B cell (primary cell): Measurements from ENCODE around the gene FBXO41. TPM values are rescaled to one million over a fixed set of nuclear protein-coding genes. Genes with fewer than 3 reads are reported as not detected.
A peak's percentile ranks its signal among the peaks of the same experiment; 100 is the strongest.

Experiments
- ATAC-seq: fragments of 200-7000 bp; cut with Tn5 transposase; one replicate; pipeline ENCODE4 v1.10.0; 2021; ENCODE audit warnings: low read depth, mild to moderate bottlenecking, moderate number of reproducible peaks, moderate library complexity
- CTCF ChIA-PET: fragments of 350-600 bp; sonication (Branson Sonifier 250); formaldehyde crosslinking; loops from one replicate; lab custom pipeline; 2021; ENCODE audit warnings: antibody characterized with exemption, inconsistent platforms; lab: Charles Lee
- POLR2A ChIA-PET: fragments of 350-600 bp; sonication (Branson Sonifier 250); formaldehyde crosslinking; loops from one replicate; lab custom pipeline; 2021; ENCODE audit warnings: antibody characterized with exemption; lab: Charles Lee
- DNase-seq: peaks from one replicate; pipeline ENCODE4 v3.0.0; 2013
- H2AFZ ChIP-seq: 2 replicates; pipeline ENCODE4 v1.6.1; 2012; ENCODE audit warnings: mild to moderate bottlenecking, low read depth, low read length; ENCODE audit not compliant: insufficient read depth, poor library complexity, severe bottlenecking
- H3K27ac ChIP-seq, 2 donors: 1 replicate in 1 of 2; 2 replicates in 1 of 2; pipeline ENCODE4 v1.5.1; 2012 to 2013; ENCODE audit warnings: low read length in 2 of 2, mild to moderate bottlenecking in 2 of 2, moderate library complexity in 1 of 2
- H3K27me3 ChIP-seq, 4 experiments: fragments of 200-600 bp in 1 of 4; sonication (generic) in 1 of 4; replicated peaks in 1 of 4; 1 replicate in 2 of 4; 2 replicates in 2 of 4; pipeline versions ENCODE4 v1.6.1 to v1.7.0; 2013 to 2016; ENCODE audit warnings: low read length in 3 of 4, mild to moderate bottlenecking in 2 of 4, mixed read lengths in 1 of 4, moderate library complexity in 1 of 4; ENCODE audit not compliant: insufficient read depth in 4 of 4, control insufficient read depth in 3 of 4; ENCODE audit errors: control extremely low read depth in 1 of 4
- H3K36me3 ChIP-seq, 2 experiments: replicated peaks in 1 of 2; 1 replicate in 1 of 2; 2 replicates in 1 of 2; pipeline versions ENCODE4 v1.6.1 to v1.7.1; 2013; ENCODE audit warnings: low read length in 1 of 2; ENCODE audit not compliant: insufficient read depth in 2 of 2, control insufficient read depth in 1 of 2; ENCODE audit errors: control extremely low read depth in 1 of 2, extremely low read depth in 1 of 2
- H3K4me1 ChIP-seq, 2 donors: fragments of 200-600 bp in 1 of 2; sonication (generic) in 1 of 2; 1 replicate in 1 of 2; 2 replicates in 1 of 2; pipeline versions ENCODE4 v1.5.1 to v1.6.1; 2013 to 2017; ENCODE audit warnings: low read length in 2 of 2; ENCODE audit not compliant: control insufficient read depth in 2 of 2, insufficient read depth in 2 of 2
- H3K4me2 ChIP-seq: replicated peaks from 2 replicates; pipeline ENCODE3; 2012; ENCODE audit warnings: mild to moderate bottlenecking, low read depth, low read length; ENCODE audit not compliant: poor library complexity, severe bottlenecking
- H3K4me3 ChIP-seq, 5 experiments: fragments of 200-600 bp in 1 of 5; sonication (generic) in 1 of 5; 1 replicate in 3 of 5; 2 replicates in 2 of 5; pipeline versions ENCODE4 v1.5.1 to v1.7.0; 2011 to 2016; ENCODE audit warnings: low read length in 4 of 5, mild to moderate bottlenecking in 4 of 5, low read depth in 2 of 5, control low read depth in 1 of 5, moderate library complexity in 1 of 5; ENCODE audit not compliant: insufficient read depth in 1 of 5; ENCODE audit errors: control extremely low read depth in 1 of 5, extremely low read depth in 1 of 5
- H3K79me2 ChIP-seq: fragments of 200-600 bp; sonication (generic); one replicate; pipeline ENCODE4 v1.6.0; 2016; ENCODE audit warnings: low read length; ENCODE audit not compliant: control insufficient read depth, insufficient read depth
- H3K9ac ChIP-seq: fragments of 200-600 bp; sonication (generic); 2 replicates; pipeline ENCODE4 v1.6.1; 2017; ENCODE audit warnings: mild to moderate bottlenecking, low read length, moderate library complexity
- H3K9me3 ChIP-seq, 3 donors: one replicate each; pipeline versions ENCODE4 v1.6.1 to v1.7.1; 2013; ENCODE audit warnings: low read length in 2 of 3; ENCODE audit not compliant: control insufficient read depth in 2 of 3, insufficient read depth in 1 of 3; ENCODE audit errors: control extremely low read depth in 1 of 3
- H4K20me1 ChIP-seq: 2 replicates; pipeline ENCODE4 v1.6.0; 2012; ENCODE audit warnings: mild to moderate bottlenecking, low read length; ENCODE audit not compliant: insufficient read depth, control insufficient read depth, poor library complexity, severe bottlenecking
- H3K27ac Mint-ChIP-seq: one replicate; pipeline ENCODE4 v1.8.0; 2021; ENCODE audit warnings: mixed read lengths
- H3K27me3 Mint-ChIP-seq: one replicate; pipeline ENCODE4 v1.8.0; 2021; ENCODE audit warnings: mixed read lengths
- H3K4me1 Mint-ChIP-seq: one replicate; pipeline ENCODE4 v1.8.0; 2021; ENCODE audit warnings: mixed read lengths
- H3K4me3 Mint-ChIP-seq: one replicate; pipeline ENCODE4 v1.8.0; 2021; ENCODE audit warnings: mixed read lengths
- H3K9me3 Mint-ChIP-seq: one replicate; pipeline ENCODE4 v1.8.0; 2022; ENCODE audit warnings: mixed read lengths; ENCODE audit not compliant: insufficient read depth
- EZH2 ChIP-seq: IDR thresholded peaks from 2 replicates; pipeline ENCODE4 v1.6.1; 2012; ENCODE audit warnings: borderline replicate concordance, low read depth, mild to moderate bottlenecking, moderate library complexity, low read length; ENCODE audit not compliant: insufficient read depth, poor library complexity, severe bottlenecking
- WGBS: methylation state at CpG from one replicate; pipeline ENCODE4 v1.1.5; 2013; ENCODE audit warnings: missing lambda C conversion rate; ENCODE audit not compliant: insufficient coverage; 5-methylcytosine and 5-hydroxymethylcytosine counted together
- intact Hi-C: fragments of 100-400 bp; cut with micrococcal nuclease; formaldehyde crosslinking; loops from one replicate; pipeline ENCODE4 v1.10.0; 2022
- polyA plus RNA-seq: library from polyadenylated mRNA; depleted of rRNA; stranded (reverse); fragments of >200 nt; gene quantifications from 2 replicates; pipeline ENCODE4 v1.2.3, GENCODE V29; 2012
- total RNA-seq, 2 donors: library from RNA; stranded (reverse); fragments of 120-200 nt in 1 of 2; gene quantifications; 1 replicate in 1 of 2; 2 replicates in 1 of 2; pipeline versions ENCODE4 v1.2.3 to v1.2.4, GENCODE V29; 2013 to 2022
- TF ChIP-seq, protein P1 (sequence below): fragments of 200-600 bp; IDR thresholded peaks from one replicate; pipeline ENCODE4 v1.8.0; 2022; ENCODE audit warnings: antibody characterized with exemption, mild to moderate bottlenecking

FBXO41 gene
- total and polyA plus RNA-seq, 2 donors (not counting 1 experiment from before 2014, with no cell fraction given), result 25.2 to 29.6 TPM

DNA sequence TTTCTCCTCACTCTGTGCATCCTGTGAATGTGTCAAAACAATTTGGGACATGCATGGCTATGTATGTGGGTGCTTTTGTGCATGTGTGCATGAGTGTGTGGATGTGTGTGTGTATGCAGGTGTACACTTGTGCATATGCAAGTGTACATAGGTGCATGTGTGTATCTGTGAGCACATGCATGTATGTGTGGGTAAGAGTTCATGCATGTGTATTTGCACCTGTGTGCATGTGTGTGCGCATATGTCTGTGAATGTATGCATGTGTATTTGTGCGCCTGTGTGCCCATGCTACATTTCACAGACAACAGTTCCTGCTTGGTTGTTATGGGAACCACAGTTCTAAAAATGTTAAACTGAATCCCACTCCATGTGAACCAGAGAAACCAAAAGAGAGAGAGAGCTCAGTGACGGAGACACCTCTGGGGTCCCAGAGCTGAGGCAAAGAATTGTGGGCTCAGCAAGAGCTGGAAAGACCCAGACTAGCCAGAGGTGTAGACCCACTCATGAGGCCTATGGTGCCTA, 1.9 kb upstream of the FBXO41 start:
- Histone ChIP-seq H3K4me2 (no peak overlapping the region), H3K36me3 (no peaks in the 10 kb centered on the region), H3K27me3 (peaks cover 0 to 18% (median 8%) of the 10 kb centered on the region in 4 experiments), H3K4me3 (no peak overlapping the region), H4K20me1 (no peaks in the 10 kb centered on the region), H3K9ac (no peak overlapping the region), H2AFZ (no peak overlapping the region), H3K4me1 (peaks cover 27 to 39% of the 10 kb centered on the region in 2 donors), H3K27ac (no peak overlapping the region), H3K79me2 (peaks cover 6% of the 10 kb centered on the region), H3K9me3 (peaks cover 0 to 4% (median 0%) of the 10 kb centered on the region in 3 donors)
- Mint-ChIP-seq H3K27me3 (peaks cover 15% of the 10 kb centered on the region), H3K4me1 (peaks cover 40% of the 10 kb centered on the region), H3K27ac (peak overlapping the region; percentile 91), H3K4me3 (peak overlapping the region; percentile 93), H3K9me3 (no peaks in the 10 kb centered on the region)
- WGBS, result 83% methylated on average over 1 of the region's 3 CpGs
- POLR2A ChIA-PET, result no interaction called here
- DNase-seq, result no peak
- CTCF ChIA-PET, result interaction anchor here (1.0 kb wide), 1 partner anchor 18 kb away, joined by 3 read pairs; no protein-coding TSS in a partner anchor
- TF ChIP-seq EZH2, result no peak
- TF ChIP-seq, protein P1, sequence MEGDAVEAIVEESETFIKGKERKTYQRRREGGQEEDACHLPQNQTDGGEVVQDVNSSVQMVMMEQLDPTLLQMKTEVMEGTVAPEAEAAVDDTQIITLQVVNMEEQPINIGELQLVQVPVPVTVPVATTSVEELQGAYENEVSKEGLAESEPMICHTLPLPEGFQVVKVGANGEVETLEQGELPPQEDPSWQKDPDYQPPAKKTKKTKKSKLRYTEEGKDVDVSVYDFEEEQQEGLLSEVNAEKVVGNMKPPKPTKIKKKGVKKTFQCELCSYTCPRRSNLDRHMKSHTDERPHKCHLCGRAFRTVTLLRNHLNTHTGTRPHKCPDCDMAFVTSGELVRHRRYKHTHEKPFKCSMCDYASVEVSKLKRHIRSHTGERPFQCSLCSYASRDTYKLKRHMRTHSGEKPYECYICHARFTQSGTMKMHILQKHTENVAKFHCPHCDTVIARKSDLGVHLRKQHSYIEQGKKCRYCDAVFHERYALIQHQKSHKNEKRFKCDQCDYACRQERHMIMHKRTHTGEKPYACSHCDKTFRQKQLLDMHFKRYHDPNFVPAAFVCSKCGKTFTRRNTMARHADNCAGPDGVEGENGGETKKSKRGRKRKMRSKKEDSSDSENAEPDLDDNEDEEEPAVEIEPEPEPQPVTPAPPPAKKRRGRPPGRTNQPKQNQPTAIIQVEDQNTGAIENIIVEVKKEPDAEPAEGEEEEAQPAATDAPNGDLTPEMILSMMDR, result no peak
- no peak for ATAC-seq
- intact Hi-C loops, result no loop called here

DNA sequence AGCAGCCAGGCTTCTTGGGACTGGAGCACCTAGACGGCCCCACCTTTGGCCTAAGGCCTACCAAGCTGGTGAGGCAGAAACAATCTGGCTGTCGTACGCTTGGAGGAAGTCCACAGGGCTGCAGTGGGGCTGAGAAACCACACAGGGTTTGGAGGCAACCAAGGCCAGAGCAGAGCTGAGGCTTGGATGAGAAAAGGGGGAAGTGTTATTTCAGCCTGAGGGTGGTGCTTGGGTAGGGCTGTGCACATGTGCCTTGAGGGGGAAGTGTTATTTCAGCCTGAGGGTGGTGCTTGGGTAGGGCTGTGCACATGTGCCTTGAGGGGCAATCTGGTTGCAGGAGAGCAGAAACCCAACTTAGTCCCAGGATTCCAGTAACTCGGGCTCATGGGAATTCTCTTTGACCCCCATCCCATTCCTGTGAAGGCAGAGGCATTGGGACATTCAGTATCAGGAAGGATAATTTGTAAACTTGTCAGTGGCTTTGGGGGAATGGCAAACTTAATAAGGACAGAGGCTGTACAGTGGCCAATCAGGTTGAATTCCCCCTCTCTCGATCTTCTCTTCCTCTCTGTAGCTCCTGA, 971 bp upstream of the FBXO41 start:
- Histone ChIP-seq H3K79me2 (peaks cover 6% of the 10 kb centered on the region), H3K9ac (peak overlapping the region; percentile 80), H3K4me2 (peak overlapping the region; percentile 86), H3K27me3 (peaks cover 0 to 11% (median under 1%) of the 10 kb centered on the region in 4 experiments), H3K9me3 (no peaks in the 10 kb centered on the region), H3K27ac (peak overlapping the region; percentile 80 to 81), H3K4me1 (peaks cover 21 to 34% of the 10 kb centered on the region in 2 donors), H4K20me1 (no peaks in the 10 kb centered on the region), H2AFZ (peak overlapping the region; percentile 88), H3K36me3 (peaks cover 0 to 2% of the 10 kb centered on the region in 2 experiments), H3K4me3 (peak overlapping the region; percentile 40 to 81 (median 75))
- Mint-ChIP-seq H3K27me3 (peaks cover 6% of the 10 kb centered on the region), H3K4me3 (peak overlapping the region; percentile 93), H3K4me1 (peaks cover 32% of the 10 kb centered on the region), H3K9me3 (no peaks in the 10 kb centered on the region), H3K27ac (peak overlapping the region; percentile 91)
- TF ChIP-seq, protein P1, result no peak
- no peak for TF ChIP-seq EZH2
- ChIA-PET POLR2A (interaction anchor here (0.5 to 1.8 kb wide), 5 partner anchors 8 to 1246 kb away, joined by 3 to 20 read pairs (median 3); partner anchors contain the start of genes ALMS1, CCT7, EGR4 and PRADC1), CTCF (interaction anchor here (0.6 to 1.5 kb wide), 4 partner anchors 13 to 75 kb away, joined by 3 to 6 read pairs (median 3); partner anchors contain the start of genes CCT7 and PRADC1)
- peak; percentile 76 for ATAC-seq
- WGBS, result 11% methylated on average over 5 of the region's 5 CpGs
- intact Hi-C loops, result loop anchor here (2.0 kb wide), 3 partner anchors 16 to 214 kb away; partner anchors contain the start of genes ALMS1 and SFXN5
- peak; percentile 86 for DNase-seq
